Neural cell (in vitro differentiated cells): ENCODE results near the gene DPYD.

Experiments
- CTCF ChIP-seq: fragments of 450-650 bp; IDR thresholded peaks from 2 replicates; pipeline ENCODE4 v1.5.1; 2014; ENCODE audit warnings: antibody characterized with exemption, mild to moderate bottlenecking, moderate library complexity; ENCODE audit not compliant: poor library complexity, severe bottlenecking
- EP300 ChIP-seq: fragments of 450-650 bp; conservative IDR thresholded peaks from 2 replicates; pipeline ENCODE4 v1.6.1; 2014; ENCODE audit warnings: antibody characterized with exemption, mild to moderate bottlenecking, moderate library complexity; ENCODE audit not compliant: poor library complexity, severe bottlenecking
- EZH2 ChIP-seq: fragments of 200-600, 300-800 bp; shearing (Covaris generic), sonication (generic); IDR thresholded peaks from 2 replicates; pipeline ENCODE4 v1.6.1; 2014; ENCODE audit warnings: antibody characterized with exemption, low read length, borderline replicate concordance, mild to moderate bottlenecking; ENCODE audit not compliant: insufficient read depth, poor library complexity, severe bottlenecking
- POLR2AphosphoS5 ChIP-seq: IDR thresholded peaks from 2 replicates; pipeline ENCODE4 v1.6.1; 2012
- RAD21 ChIP-seq: fragments of 450-650 bp; conservative IDR thresholded peaks from 2 replicates; pipeline ENCODE4 v1.6.1; 2014; ENCODE audit warnings: antibody characterized with exemption, mild to moderate bottlenecking, moderate library complexity
- SMC3 ChIP-seq: fragments of 450-650 bp; conservative IDR thresholded peaks from 2 replicates; pipeline ENCODE4 v1.6.1; 2014; ENCODE audit warnings: antibody characterized with exemption, mild to moderate bottlenecking, moderate library complexity; ENCODE audit not compliant: poor library complexity
- TAF1 ChIP-seq: IDR thresholded peaks from 2 replicates; pipeline ENCODE4 v1.6.1; 2012; ENCODE audit warnings: low read depth

GRCh38 chr1:97351846-97352245 is 569.0 kb downstream of the DPYD start:
- TF ChIP-seq CTCF (no peak), EP300 (no peak), RAD21 (no peak), POLR2AphosphoS5 (no peak), EZH2 (no peak), SMC3 (no peak), TAF1 (no peak)
